Naive thymus-derived CD8-positive, alpha-beta T cell (primary cell): ENCODE data around the gene ANKRD60. TPM values are rescaled to one million over a fixed set of nuclear protein-coding genes. Genes with fewer than 3 reads are reported as not detected.

Experiments
- ATAC-seq, 2 donors: fragments of 150-1000 bp; cut with Tn5 transposase in 1 of 2; sonication (Bioruptor Pico), chemical (Tn5 transposase) in 1 of 2; 1 replicate in 1 of 2; 2 replicates in 1 of 2; pipeline ENCODE4 v1.10.0; 2021; ENCODE audit warnings: mild to moderate bottlenecking in 2 of 2, moderate library complexity in 2 of 2
- POLR2A ChIA-PET: fragments of 350-600 bp; sonication (Branson Sonifier 250); formaldehyde crosslinking; loops from one replicate; lab custom pipeline; 2021; ENCODE audit warnings: antibody characterized with exemption; lab: Charles Lee
- DNase-seq, 10 donors: peaks; one replicate each; pipeline versions ENCODE4 v3.0.0 to v3.0.0-alpha.2; 2020 to 2022
- H3K27ac Mint-ChIP-seq, 10 donors: one replicate each; pipeline ENCODE4 v1.8.0; 2020 to 2022; ENCODE audit warnings: mild to moderate bottlenecking in 10 of 10, mixed read lengths in 10 of 10, moderate library complexity in 4 of 10, inconsistent platforms in 1 of 10
- H3K27me3 Mint-ChIP-seq, 5 donors: one replicate each; pipeline ENCODE4 v1.8.0; 2021 to 2022; ENCODE audit warnings: mixed read lengths in 5 of 5
- H3K36me3 Mint-ChIP-seq, 3 donors: one replicate each; pipeline ENCODE4 v1.8.0; 2020 to 2022; ENCODE audit warnings: mixed read lengths in 3 of 3, mild to moderate bottlenecking in 2 of 3, inconsistent platforms in 1 of 3
- H3K4me1 Mint-ChIP-seq, 4 donors: one replicate each; pipeline ENCODE4 v1.8.0; 2021 to 2022; ENCODE audit warnings: mixed read lengths in 4 of 4
- H3K4me3 Mint-ChIP-seq, 10 donors: one replicate each; pipeline ENCODE4 v1.8.0; 2020 to 2022; ENCODE audit warnings: mild to moderate bottlenecking in 10 of 10, mixed read lengths in 10 of 10, moderate library complexity in 6 of 10, inconsistent platforms in 1 of 10
- H3K9me3 Mint-ChIP-seq, 9 donors: one replicate each; pipeline ENCODE4 v1.8.0; 2020 to 2022; ENCODE audit warnings: mixed read lengths in 9 of 9, mild to moderate bottlenecking in 3 of 9, inconsistent platforms in 1 of 9, moderate library complexity in 1 of 9
- polyA plus RNA-seq, 3 donors: library from polyadenylated mRNA; unstranded; fragments of 300-500 nt; fragmentation: Illumina TruSeq; gene quantifications; one replicate each; pipeline ENCODE4 v1.2.3, GENCODE V29; 2021
- total RNA-seq, 8 experiments: library from RNA in 2 of 8; stranded (reverse) in 2 of 8; gene quantifications; one replicate each; pipeline ENCODE4 v1.2.3 and lab custom pipeline; 2021 to 2026

ANKRD60 gene, protein sequence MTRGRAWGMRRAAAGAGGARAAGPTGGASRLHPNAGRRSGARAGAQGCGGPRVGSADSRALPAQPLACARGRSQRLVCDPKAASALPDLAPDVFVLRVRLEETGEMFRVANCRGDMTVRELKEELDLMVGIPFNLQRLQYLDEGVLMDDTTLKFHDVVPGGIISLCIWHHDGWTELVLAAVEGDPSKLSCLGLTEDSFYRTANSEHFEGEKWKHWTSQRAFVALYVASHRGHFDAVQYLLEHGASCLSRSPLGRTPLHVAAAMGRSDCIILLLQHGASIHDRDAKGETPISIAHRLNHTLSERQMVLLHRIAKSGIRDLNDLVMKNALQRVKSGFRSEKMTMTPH
- total RNA-seq (not detected), polyA plus RNA-seq (not detected), total RNA-seq (lab: John Stamatoyannopoulos, UW) (0 to 0.57 (median 0) reads per million in 6 experiments)

DNA sequence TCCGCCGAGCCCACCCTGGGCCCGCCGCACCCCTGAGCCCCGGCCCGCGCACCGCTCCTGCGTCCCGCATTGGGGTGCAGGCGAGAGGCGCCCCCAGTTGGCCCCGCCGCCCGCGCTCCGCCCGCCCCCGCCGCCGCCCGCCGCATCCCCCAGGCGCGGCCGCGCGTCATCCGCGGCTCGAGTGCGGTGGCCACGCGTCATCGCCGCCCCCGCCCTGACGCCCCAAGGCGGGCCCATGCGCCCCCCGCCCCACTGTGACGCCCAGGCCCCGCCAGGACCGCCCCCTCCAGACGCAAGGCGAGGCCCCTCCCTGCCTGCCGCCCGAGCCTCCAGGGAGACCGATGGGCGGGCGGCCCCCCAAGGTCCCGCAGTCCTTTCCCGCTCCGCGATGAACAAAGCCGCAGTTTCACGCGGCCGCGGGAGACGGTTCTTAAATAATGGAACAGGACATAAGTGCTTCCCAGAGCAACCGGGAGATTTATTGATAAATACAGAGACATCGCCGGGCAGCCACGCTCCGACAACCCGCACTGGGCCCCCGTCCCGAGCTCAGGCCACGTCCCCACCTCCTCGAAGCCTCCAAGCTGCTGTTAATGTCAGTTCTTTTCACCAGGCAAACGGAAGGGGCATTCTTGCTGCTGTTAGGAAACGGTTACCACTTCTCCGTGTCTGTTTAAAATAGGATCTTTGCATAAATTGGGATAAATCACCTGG lies at the start of gene ANKRD60:
TSS of gene ANKRD60 (minus strand) at position 170 of the 714 bp plus-strand sequence. CDS start at position 170, 0 bp downstream.
- POLR2A ChIA-PET, result interaction anchor here (0.6 to 0.7 kb wide), 2 partner anchors 29 to 731 kb away, joined by 3 read pairs; no protein-coding TSS in a partner anchor
- peak within 1 kb of the TSS; percentile 63 to 79 (median 68) for H3K4me3 Mint-ChIP-seq
- peaks cover 8 to 14% (median 10%) of the 10 kb centered on the region in 4 donors for H3K4me1 Mint-ChIP-seq
- H3K27ac Mint-ChIP-seq, result peak within 1 kb of the TSS in 7 of 10 donors; percentile 73 to 95 (median 93)
- H3K36me3 Mint-ChIP-seq, result peaks cover 0 to 13% (median 8%) of the 10 kb centered on the region in 3 donors
- H3K27me3 Mint-ChIP-seq, result peaks cover 33 to 68% (median 47%) of the 10 kb centered on the region in 5 donors
- DNase-seq (peak; percentile 12 to 85 (median 78)), ATAC-seq (peak; percentile 88 to 89)
- no peaks in the 10 kb centered on the region for H3K9me3 Mint-ChIP-seq

DNA sequence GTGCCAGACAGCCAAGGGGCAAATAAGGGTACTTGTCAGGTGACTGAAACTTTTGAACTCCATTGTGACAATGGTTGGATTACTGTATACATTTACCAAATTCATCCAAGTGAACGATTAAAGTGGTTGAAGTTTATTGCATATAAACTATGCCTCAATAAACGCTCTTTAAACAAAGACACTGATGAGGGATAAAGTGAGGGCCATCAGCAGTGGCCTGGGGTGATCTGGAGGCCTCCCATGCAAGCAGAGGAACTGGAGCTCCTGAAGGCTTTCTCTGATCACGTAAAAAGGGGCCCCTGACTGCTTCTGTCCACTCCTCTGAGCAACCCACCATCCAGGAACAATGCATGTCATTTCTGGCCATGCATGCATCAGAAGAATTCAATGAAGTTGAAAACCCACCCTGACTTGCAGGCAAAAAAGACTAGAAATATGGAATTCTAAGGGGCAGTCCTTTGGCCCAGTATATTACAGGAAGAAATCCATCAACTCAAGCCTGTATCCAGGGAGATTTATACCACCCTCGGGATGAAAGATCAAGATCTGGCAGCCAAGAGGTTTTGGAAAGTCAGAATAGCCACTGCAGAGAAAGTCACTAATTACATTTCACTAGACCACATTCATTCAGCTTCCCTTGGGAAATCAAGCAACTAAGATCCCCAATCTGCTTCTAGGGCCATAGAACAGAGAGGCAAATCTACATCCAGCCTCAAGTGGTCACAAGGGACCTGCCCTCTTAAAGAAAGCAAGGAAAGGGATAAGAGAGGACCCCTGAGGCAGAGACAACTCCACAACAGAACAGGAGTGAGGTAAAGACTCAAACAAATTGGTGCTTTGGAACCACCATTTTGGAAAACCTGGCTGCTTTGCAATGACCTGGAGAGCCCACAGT lies 49.4 kb upstream of the ANKRD60 start:
- Mint-ChIP-seq H3K27ac (peak overlapping the region in 1 of 10 donors; percentile 84), H3K27me3 (no peaks in the 10 kb centered on the region), H3K4me3 (no peak overlapping the region), H3K9me3 (no peaks in the 10 kb centered on the region), H3K4me1 (peaks cover 4 to 17% (median 5%) of the 10 kb centered on the region in 4 donors), H3K36me3 (peaks cover 0 to 22% (median 14%) of the 10 kb centered on the region in 3 donors)
- DNase-seq (no peak), ATAC-seq (no peak)
- POLR2A ChIA-PET, result no interaction called here

DNA sequence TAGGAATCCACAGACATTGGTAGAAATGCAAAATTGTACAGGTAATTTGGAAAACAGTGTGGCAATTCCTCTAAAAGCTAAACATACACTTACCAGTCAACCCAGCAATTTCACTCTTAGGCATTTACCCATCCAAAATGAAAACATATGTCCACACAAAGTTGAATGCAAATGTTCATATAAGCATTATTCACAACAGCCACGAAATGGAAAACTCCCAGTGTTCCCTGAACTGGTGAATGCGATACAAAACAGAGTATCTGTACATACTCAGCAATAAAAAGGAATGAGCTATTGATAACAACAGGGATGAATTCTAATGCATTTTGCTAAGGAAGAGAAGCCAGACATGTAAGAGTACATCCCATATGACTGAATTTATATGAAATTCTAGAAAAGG lies 48.7 kb upstream of the ANKRD60 start:
- peaks cover 0 to 23% (median 15%) of the 10 kb centered on the region in 3 donors for H3K36me3 Mint-ChIP-seq

DNA sequence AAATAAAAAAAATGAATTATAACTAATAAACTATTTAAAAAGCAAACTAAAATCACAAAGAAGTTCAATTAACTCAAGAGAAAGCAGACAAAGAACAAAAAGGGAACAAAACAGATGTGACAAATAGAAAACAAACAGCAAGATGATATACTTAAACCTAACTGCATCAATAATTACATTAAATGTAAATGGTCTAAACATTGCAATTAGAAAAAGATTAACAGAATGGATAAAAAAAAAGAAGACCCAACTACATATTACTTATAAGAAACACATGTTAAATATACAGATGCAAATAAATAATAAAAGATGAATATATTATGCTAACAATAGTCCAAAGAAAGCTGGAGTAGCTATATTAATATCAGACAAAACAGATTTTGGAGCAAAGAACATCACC lies 45.9 kb upstream of the ANKRD60 start:
- POLR2A ChIA-PET, result no interaction called here
- H3K9me3 Mint-ChIP-seq, result no peaks in the 10 kb centered on the region
- DNase-seq (no peak), ATAC-seq (no peak)
- H3K27me3 Mint-ChIP-seq, result no peaks in the 10 kb centered on the region
- peaks cover 1 to 11% (median 4%) of the 10 kb centered on the region in 4 donors for H3K4me1 Mint-ChIP-seq
- peaks cover 5 to 28% (median 14%) of the 10 kb centered on the region in 3 donors for H3K36me3 Mint-ChIP-seq
- no peak overlapping the region for H3K27ac Mint-ChIP-seq
- no peak overlapping the region for H3K4me3 Mint-ChIP-seq

More for the DNA sequence above, 48.7 kb upstream of the ANKRD60 start:
- H3K4me3 Mint-ChIP-seq, result no peak overlapping the region
- H3K4me1 Mint-ChIP-seq, result peaks cover 3 to 11% (median 5%) of the 10 kb centered on the region in 4 donors
- H3K9me3 Mint-ChIP-seq, result no peaks in the 10 kb centered on the region
- H3K27ac Mint-ChIP-seq, result peak overlapping the region in 1 of 10 donors; percentile 84
- DNase-seq, result no peak
- POLR2A ChIA-PET, result no interaction called here
- ATAC-seq, result no peak
- H3K27me3 Mint-ChIP-seq, result no peaks in the 10 kb centered on the region

DNA sequence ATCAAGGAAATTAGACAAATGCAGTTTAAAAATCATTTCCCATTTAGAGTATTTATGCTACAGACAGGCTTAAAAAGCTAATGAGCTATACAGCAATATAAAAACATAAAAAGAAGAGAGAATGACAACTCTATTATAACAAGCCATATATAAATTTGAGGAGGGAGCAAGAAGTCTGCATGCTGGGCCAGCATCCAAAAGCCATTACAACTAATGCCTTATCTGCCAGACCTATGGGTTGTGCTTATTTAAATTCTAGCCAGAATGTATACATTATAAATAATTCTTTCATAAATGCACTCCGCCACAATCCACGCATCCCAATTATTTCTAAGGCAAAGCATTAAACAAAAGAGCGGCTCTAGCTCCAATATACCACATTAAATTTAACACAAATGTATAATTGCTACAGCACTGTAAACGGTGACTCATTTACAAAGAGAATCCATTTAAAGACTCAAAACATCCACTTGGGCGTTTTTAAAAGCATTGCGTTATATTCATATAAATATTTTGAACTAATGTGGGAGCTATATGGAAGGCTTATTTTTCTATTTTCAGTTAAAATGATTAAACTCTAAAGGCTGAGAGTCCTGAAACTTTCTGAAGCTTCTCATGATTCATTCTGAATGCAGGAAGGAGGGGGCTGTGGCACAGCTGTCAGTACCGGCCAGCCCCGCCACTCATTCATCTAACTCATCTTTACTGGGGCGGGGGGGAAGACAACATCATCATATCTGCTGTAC lies 43.3 kb upstream of the ANKRD60 start:
- peaks cover 15 to 31% (median 26%) of the 10 kb centered on the region in 4 donors for H3K4me1 Mint-ChIP-seq
- no peaks in the 10 kb centered on the region for H3K9me3 Mint-ChIP-seq
- no peak overlapping the region for H3K4me3 Mint-ChIP-seq
- ATAC-seq, result no peak
- DNase-seq, result no peak
- POLR2A ChIA-PET, result interaction anchor here (0.6 to 1.0 kb wide), 2 partner anchors 12 to 40 kb away, joined by 3 to 4 read pairs; no protein-coding TSS in a partner anchor
- H3K27me3 Mint-ChIP-seq, result no peaks in the 10 kb centered on the region
- peaks cover 5 to 33% (median 22%) of the 10 kb centered on the region in 3 donors for H3K36me3 Mint-ChIP-seq
- H3K27ac Mint-ChIP-seq, result no peak overlapping the region

DNA sequence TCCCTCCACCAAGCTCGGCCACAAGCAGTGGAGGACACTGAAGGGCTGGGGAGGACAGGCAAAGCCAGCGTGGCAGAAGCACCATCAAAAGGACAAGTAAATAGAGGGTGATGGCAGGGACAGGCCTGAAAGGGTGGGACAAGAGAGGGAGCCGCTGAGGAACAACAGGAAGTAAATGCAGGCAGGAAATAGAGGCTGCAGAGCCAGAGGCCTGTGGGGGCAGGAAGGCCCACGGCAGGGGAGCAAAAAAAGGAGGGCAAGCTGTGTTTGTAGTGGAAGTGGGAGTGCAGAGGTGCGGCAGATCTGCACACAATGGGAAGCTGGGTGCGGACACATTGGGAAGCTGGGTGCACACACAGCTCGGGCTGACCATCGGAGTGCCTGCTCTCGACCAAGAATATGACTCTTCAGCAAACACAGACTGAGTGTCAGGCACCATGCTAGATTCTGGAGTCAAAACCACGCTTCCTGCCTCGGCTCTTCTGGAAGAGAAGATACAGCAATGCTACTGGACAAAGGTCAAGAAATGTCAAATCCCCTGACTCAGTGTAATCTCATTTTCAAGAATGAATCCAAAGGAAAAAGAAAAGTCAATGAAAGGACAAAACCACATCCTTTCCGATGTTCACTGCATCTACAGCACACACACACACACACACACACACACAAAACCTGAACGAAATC lies 40.6 kb upstream of the ANKRD60 start:
- peak overlapping the region in 9 of 10 donors; percentile 19 to 83 (median 73) for H3K27ac Mint-ChIP-seq
- H3K36me3 Mint-ChIP-seq, result peaks cover 5 to 27% (median 22%) of the 10 kb centered on the region in 3 donors
- H3K9me3 Mint-ChIP-seq, result no peaks in the 10 kb centered on the region
- DNase-seq, result peak in 1 of 10 donors; percentile 1
- H3K4me3 Mint-ChIP-seq, result peak overlapping the region in 9 of 10 donors; percentile 17 to 71 (median 47)
- no peaks in the 10 kb centered on the region for H3K27me3 Mint-ChIP-seq
- H3K4me1 Mint-ChIP-seq, result peaks cover 17 to 27% (median 26%) of the 10 kb centered on the region in 4 donors
- POLR2A ChIA-PET, result interaction anchor here (1.1 kb wide), 1 partner anchor 38 kb away, joined by 4 read pairs; no protein-coding TSS in a partner anchor
- ATAC-seq, result peak; percentile 20 to 41

DNA sequence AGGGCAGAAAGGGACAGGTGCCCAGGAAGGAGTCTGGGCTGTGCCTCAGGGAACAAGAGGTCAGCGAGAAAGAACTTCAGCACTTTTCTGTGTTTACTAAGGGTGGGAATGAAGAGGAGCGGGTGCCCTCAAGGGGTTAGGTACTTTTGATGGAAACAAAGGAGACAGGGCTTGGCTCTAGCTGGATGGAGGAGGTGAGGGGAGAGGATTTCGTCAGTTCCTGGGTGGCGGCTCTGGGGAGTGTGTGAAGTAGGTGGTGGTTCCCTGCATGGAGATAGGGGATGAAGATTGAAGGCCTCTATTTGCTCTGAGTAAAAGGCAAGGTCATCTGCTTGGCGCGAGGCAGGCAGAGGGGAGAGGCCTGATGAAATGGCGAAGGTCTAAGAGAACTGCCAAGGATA lies 40.0 kb upstream of the ANKRD60 start:
- no peaks in the 10 kb centered on the region for H3K9me3 Mint-ChIP-seq
- no peak for ATAC-seq
- POLR2A ChIA-PET, result interaction anchor here (1.1 kb wide), 1 partner anchor 39 kb away, joined by 4 read pairs; no protein-coding TSS in a partner anchor
- peaks cover 5 to 24% (median 19%) of the 10 kb centered on the region in 3 donors for H3K36me3 Mint-ChIP-seq
- H3K4me3 Mint-ChIP-seq, result peak overlapping the region in 8 of 10 donors; percentile 8 to 71 (median 45)
- DNase-seq, result no peak
- peaks cover 17 to 27% (median 26%) of the 10 kb centered on the region in 4 donors for H3K4me1 Mint-ChIP-seq
- no peaks in the 10 kb centered on the region for H3K27me3 Mint-ChIP-seq
- peak overlapping the region in 9 of 10 donors; percentile 42 to 84 (median 68) for H3K27ac Mint-ChIP-seq

DNA sequence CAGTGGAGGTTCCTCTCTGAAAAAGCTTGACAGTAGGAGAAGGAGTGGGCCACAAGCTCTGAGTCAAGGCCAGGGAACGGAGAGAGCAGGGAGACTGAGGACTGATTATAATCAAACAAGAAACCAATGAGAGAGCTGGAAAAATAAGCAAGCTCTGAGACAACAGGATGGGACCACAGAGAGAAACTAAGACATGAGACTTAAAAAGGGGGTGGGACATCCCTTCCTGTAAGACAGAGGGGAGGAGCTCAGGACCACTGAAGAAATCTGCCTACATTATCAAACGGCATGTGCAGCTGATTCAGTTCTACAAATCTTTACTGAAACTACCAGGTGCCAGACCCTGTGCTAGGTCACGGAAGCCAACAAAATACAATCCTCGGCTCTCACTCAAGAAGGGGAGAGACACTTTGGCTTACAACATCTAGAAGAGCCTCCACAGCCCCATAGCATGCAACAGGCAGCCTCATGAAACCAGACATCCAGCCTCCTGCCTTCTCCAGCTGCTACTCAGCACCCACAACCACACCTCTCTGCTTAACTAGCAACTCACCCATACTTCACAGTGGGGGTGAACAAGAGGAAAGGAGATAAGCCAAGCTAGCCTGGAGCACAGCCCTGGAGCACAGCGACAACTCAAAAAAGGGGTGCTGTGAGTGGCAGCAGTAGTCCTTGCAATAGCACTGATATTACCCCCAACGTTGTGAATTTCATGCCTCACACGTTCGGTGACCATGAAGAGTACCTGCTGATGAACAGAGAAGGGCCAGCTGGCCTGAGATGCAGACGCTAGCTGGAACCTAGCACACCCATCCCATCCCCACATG lies 39.1 kb upstream of the ANKRD60 start:
- H3K36me3 Mint-ChIP-seq, result peaks cover 5 to 24% (median 24%) of the 10 kb centered on the region in 3 donors
- POLR2A ChIA-PET, result interaction anchor here (0.6 to 1.1 kb wide), 2 partner anchors 40 to 879 kb away, joined by 3 to 4 read pairs; no protein-coding TSS in a partner anchor

DNA sequence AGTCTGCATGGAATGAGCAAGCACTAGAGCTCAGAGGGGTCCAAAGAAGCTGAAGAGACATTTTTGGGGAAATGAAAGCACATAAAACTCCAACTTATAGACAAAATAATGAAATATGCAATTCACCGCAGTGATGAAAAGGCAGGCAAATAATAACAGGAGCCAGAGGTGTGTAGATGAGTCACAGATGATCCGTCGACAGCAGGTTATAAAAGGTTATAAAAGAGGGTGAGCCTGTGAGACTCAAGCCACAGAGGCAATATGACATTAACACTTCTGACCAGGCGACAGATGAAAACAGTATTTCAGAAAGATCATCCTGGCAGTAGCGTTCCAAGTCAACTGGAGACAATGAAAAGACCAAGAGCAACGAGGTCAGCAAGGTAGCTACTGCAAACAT lies 35.8 kb upstream of the ANKRD60 start:
- Mint-ChIP-seq H3K4me3 (no peak overlapping the region), H3K27ac (no peak overlapping the region), H3K27me3 (no peaks in the 10 kb centered on the region), H3K4me1 (peaks cover 16 to 28% (median 26%) of the 10 kb centered on the region in 4 donors), H3K36me3 (peaks cover 0 to 21% (median 14%) of the 10 kb centered on the region in 3 donors), H3K9me3 (no peaks in the 10 kb centered on the region)
- POLR2A ChIA-PET, result no interaction called here
- DNase-seq (no peak), ATAC-seq (no peak)

More for the DNA sequence above, 39.1 kb upstream of the ANKRD60 start:
- peak; percentile 36 to 42 for ATAC-seq
- peak overlapping the region in 9 of 10 donors; percentile 4 to 91 (median 74) for H3K27ac Mint-ChIP-seq
- H3K4me1 Mint-ChIP-seq, result peaks cover 17 to 27% (median 26%) of the 10 kb centered on the region in 4 donors
- no peaks in the 10 kb centered on the region for H3K9me3 Mint-ChIP-seq
- peak overlapping the region in 4 of 10 donors; percentile 4 to 52 (median 30) for H3K4me3 Mint-ChIP-seq
- no peaks in the 10 kb centered on the region for H3K27me3 Mint-ChIP-seq
- peak in 1 of 10 donors; percentile 6 for DNase-seq

DNA sequence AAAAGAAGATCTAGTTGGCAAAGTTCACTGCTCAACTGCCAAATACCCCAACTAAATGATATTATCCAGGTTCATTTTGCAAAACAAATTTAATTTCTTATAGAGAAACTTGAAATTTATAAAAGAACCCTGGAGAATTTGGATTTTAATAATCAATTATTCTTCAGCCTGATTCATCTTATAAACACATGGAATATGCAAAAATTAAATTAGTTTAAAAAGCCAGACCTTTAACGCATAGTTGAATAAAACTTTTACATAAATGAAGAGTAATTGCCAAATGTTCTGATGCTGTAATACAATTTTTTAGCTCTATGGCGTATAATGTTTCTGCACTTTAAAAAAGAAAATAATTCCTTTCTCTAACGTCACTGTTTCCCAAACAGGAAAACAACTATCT lies 33.2 kb upstream of the ANKRD60 start:
- POLR2A ChIA-PET, result no interaction called here
- Mint-ChIP-seq H3K9me3 (peaks cover 0 to 1% (median 0%) of the 10 kb centered on the region in 9 donors), H3K4me1 (peaks cover 5 to 13% (median 11%) of the 10 kb centered on the region in 4 donors), H3K4me3 (no peak overlapping the region), H3K27ac (no peak overlapping the region), H3K36me3 (peaks cover 4 to 14% (median 4%) of the 10 kb centered on the region in 3 donors), H3K27me3 (no peaks in the 10 kb centered on the region)
- DNase-seq, result no peak
- ATAC-seq, result no peak
